OCI-LY1 (cell line): Measurements from ENCODE around the gene SLC2A4RG.

ENCODE experiments used
- H2AFZ ChIP-seq: fragments of 200-600 bp; sonication (generic), shearing (Covaris generic); 2 replicates; pipeline ENCODE4 v1.6.0; 2014; ENCODE audit warnings: antibody characterized with exemption, mild to moderate bottlenecking, low read length
- H3F3A ChIP-seq: fragments of 200-600 bp; sonication (generic), shearing (Covaris generic); 2 replicates; pipeline ENCODE4 v1.6.0; 2014; ENCODE audit warnings: mild to moderate bottlenecking, antibody characterized with exemption, low read length, moderate library complexity; ENCODE audit not compliant: insufficient read depth
- H3K27ac ChIP-seq: fragments of 200-600 bp; sonication (generic); 2 replicates; pipeline ENCODE4 v1.5.1; 2014; ENCODE audit warnings: low read length, mixed run types, mild to moderate bottlenecking, low read depth; ENCODE audit not compliant: poor library complexity, severe bottlenecking
- H3K27me3 ChIP-seq: fragments of 200-600 bp; sonication (generic); 2 replicates; pipeline ENCODE4 v1.6.0; 2014; ENCODE audit warnings: antibody characterized with exemption, mild to moderate bottlenecking, low read length, moderate library complexity; ENCODE audit not compliant: insufficient read depth
- H3K36me3 ChIP-seq: fragments of 200-600 bp; sonication (generic); 2 replicates; pipeline ENCODE4 v1.6.1; 2014; ENCODE audit warnings: mild to moderate bottlenecking, antibody characterized with exemption, low read length, moderate library complexity, mixed read lengths; ENCODE audit not compliant: insufficient read depth
- H3K4me1 ChIP-seq: fragments of 200-600 bp; sonication (generic); 2 replicates; pipeline ENCODE4 v1.5.1; 2014; ENCODE audit warnings: mild to moderate bottlenecking, low read length, moderate library complexity; ENCODE audit not compliant: insufficient read depth, severe bottlenecking
- H3K4me2 ChIP-seq: fragments of 200-600 bp; sonication (generic), shearing (Covaris generic); 2 replicates; pipeline ENCODE4 v1.6.1; 2014; ENCODE audit warnings: low read length
- H3K4me3 ChIP-seq: fragments of 200-600 bp; sonication (generic); 2 replicates; pipeline ENCODE4 v1.5.1; 2014; ENCODE audit warnings: low read length, low read depth, mild to moderate bottlenecking, mixed read lengths; ENCODE audit not compliant: poor library complexity, severe bottlenecking
- H3K79me2 ChIP-seq: fragments of 200-600 bp; shearing (Covaris generic); 2 replicates; pipeline ENCODE4 v1.6.1; 2016; ENCODE audit warnings: mixed run types, low read length, mixed read lengths; ENCODE audit not compliant: insufficient read depth
- H3K9ac ChIP-seq: fragments of 200-600 bp; sonication (generic), shearing (Covaris generic); 2 replicates; pipeline ENCODE4 v1.6.1; 2014; ENCODE audit warnings: mild to moderate bottlenecking, low read length, mixed read lengths
- H3K9me2 ChIP-seq: fragments of 200-600 bp; sonication (generic), shearing (Covaris generic); 2 replicates; pipeline ENCODE4 v1.6.1; 2014; ENCODE audit warnings: low read depth, mild to moderate bottlenecking, low read length, mixed read lengths
- H3K9me3 ChIP-seq: fragments of 200-600 bp; shearing (Covaris generic); 2 replicates; pipeline ENCODE4 v1.6.1; 2014; ENCODE audit warnings: low read length, mixed read lengths
- H4K20me1 ChIP-seq: fragments of 200-600 bp; sonication (generic), shearing (Covaris generic); 2 replicates; pipeline ENCODE4 v1.6.0; 2016; ENCODE audit warnings: mild to moderate bottlenecking, low read length; ENCODE audit not compliant: insufficient read depth
- CTCF ChIP-seq: fragments of 200-600 bp; sonication (generic), shearing (Covaris generic); IDR thresholded peaks from 2 replicates; pipeline ENCODE4 v1.5.1; 2017; ENCODE audit warnings: mild to moderate bottlenecking, antibody characterized with exemption, low read length, moderate library complexity, mixed read lengths
- EZH2 ChIP-seq: fragments of 200-600 bp; sonication (generic), shearing (Covaris generic); IDR thresholded peaks from 2 replicates; pipeline ENCODE4 v1.8.0; 2017; ENCODE audit warnings: borderline replicate concordance, mixed run types, mild to moderate bottlenecking, antibody characterized with exemption, low read length, moderate library complexity, mixed read lengths

The SLC2A4RG gene

GRCh38 chr20:63785691-63786131 lies 46.1 kb downstream of the SLC2A4RG start:
- H3K27ac ChIP-seq, result no peak overlapping the region
- H3K4me3 ChIP-seq, result no peak overlapping the region
- H4K20me1 ChIP-seq, result no peaks in the 10 kb centered on the region
- H3K4me1 ChIP-seq, result peaks cover 3% of the 10 kb centered on the region
- no peaks in the 10 kb centered on the region for H3K9me2 ChIP-seq
- H3K9ac ChIP-seq, result no peak overlapping the region
- no peaks in the 10 kb centered on the region for H3K9me3 ChIP-seq
- TF ChIP-seq EZH2 (no peak), CTCF (no peak)
- H3K27me3 ChIP-seq, result 0 out of 2 replicates have a peak, but pooled peaks cover 7% of the 10 kb centered on the region
- no peak overlapping the region for H2AFZ ChIP-seq
- no peaks in the 10 kb centered on the region for H3K79me2 ChIP-seq
- H3K36me3 ChIP-seq, result no peaks in the 10 kb centered on the region
- no peak overlapping the region for H3K4me2 ChIP-seq
- H3F3A ChIP-seq, result no peaks in the 10 kb centered on the region

GRCh38 chr20:63787302-63787701 lies 47.7 kb downstream of the SLC2A4RG start:
- Histone ChIP-seq H3K9me2 (no peaks in the 10 kb centered on the region), H3F3A (no peaks in the 10 kb centered on the region), H3K27me3 (0 out of 2 replicates have a peak, but pooled peaks cover 7% of the 10 kb centered on the region), H4K20me1 (no peaks in the 10 kb centered on the region), H3K79me2 (no peaks in the 10 kb centered on the region), H3K4me1 (peaks cover under 1% of the 10 kb centered on the region), H3K9me3 (no peaks in the 10 kb centered on the region), H3K9ac (no peak overlapping the region), H3K4me2 (no peak overlapping the region), H3K4me3 (no peak overlapping the region), H3K36me3 (no peaks in the 10 kb centered on the region), H2AFZ (no peak overlapping the region), H3K27ac (no peak overlapping the region)
- TF ChIP-seq EZH2, result no peak
- no peak for TF ChIP-seq CTCF

GRCh38 chr20:63787749-63788148 lies 48.2 kb downstream of the SLC2A4RG start:
- H3K9ac ChIP-seq, result no peak overlapping the region
- H3K27ac ChIP-seq, result no peak overlapping the region
- no peaks in the 10 kb centered on the region for H4K20me1 ChIP-seq
- no peak overlapping the region for H3K4me2 ChIP-seq
- H3F3A ChIP-seq, result no peaks in the 10 kb centered on the region
- no peaks in the 10 kb centered on the region for H3K79me2 ChIP-seq
- no peaks in the 10 kb centered on the region for H3K9me3 ChIP-seq
- H3K4me3 ChIP-seq, result no peak overlapping the region
- H3K36me3 ChIP-seq, result no peaks in the 10 kb centered on the region
- TF ChIP-seq EZH2, result no peak
- no peaks in the 10 kb centered on the region for H3K4me1 ChIP-seq
- no peak overlapping the region for H2AFZ ChIP-seq
- H3K27me3 ChIP-seq, result peaks cover 8% of the 10 kb centered on the region; the same call in 1 of the 2 replicates
- H3K9me2 ChIP-seq, result no peaks in the 10 kb centered on the region
